GM19452 (cell line): Measurements from ENCODE around the gene CASKIN2.

ENCODE experiments used
- ATAC-seq: cut with Tn5 transposase; IDR thresholded peaks from one replicate; pipeline ENCODE4 v1.9.1; 2021; ENCODE audit not compliant: unreplicated experiment

CASKIN2 gene

DNA sequence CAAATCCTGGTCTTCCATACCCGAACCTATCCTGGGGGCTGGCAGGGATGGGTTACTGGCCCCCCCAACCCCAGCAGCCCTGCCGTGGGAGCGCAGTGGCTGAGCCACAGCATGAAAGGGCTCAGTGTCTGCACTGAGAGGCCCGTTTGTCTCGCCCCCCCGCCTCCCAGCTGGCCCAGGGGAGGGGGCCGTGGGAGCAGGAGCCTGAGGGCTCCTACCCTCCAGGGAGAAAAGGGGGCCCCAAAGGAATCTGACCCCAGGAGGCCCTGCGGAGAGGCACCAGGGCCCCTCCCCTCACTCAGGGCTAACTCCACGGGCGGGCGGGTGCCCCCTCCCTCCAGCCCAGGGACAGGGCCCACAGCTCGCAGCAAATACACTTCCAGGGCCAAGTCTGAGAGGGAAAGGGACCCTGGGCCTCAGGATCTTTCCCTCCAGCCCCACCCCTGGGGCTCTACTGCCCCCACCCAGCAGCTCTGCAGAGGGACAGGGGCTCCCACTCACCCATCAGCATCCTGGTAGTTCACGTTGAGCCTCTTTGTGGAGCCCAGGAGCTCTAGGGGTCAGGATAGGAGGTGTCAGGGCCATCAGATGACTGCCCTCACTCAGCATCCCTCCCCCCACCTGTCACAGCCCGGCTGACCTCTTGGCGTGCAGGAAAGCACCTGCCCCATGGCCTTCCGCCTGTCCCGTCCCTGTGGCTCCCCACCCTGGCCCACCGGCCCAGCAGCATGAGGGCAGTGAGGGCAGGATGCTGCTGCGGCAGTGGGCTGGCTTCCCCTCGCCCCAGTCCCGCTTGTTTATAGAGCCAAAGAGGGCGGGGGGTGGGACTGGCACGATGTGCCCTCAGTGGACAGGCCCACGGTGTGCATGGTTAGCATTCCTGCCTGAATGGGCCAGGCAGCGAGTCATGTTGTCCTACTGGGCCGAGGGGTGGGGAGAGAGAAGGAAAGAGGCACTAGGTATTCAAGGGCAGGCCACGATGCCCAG, 7.3 kb downstream of the CASKIN2 start:
- no peak for ATAC-seq

- ATAC-seq = no peak
Measured at GRCh38 chr17:75506888-75507287, 8.4 kb downstream of the CASKIN2 start.

DNA sequence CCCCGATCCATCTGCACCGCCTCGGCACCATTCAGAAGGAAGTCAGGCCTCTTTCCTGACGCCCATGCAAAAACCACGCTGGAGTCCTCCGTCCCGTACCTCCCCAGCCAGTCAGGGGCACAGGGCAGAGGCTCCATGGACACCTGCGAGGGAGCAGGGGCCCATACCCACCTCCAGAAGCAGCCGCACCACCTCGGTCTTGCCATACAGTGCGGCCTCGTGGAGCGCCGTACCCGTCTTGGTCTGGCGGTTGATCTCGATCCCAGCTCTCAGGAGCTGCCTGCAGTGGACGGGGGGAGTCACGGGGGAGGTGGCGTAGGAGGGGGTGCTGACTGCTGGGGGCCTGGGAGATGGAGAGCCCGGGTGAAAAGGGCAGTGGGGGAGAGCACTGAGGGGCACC, 9.2 kb downstream of the CASKIN2 start:
- no peak for ATAC-seq

- ATAC-seq = no peak
Measured at GRCh38 chr17:75505640-75506039, 9.7 kb downstream of the CASKIN2 start.

- ATAC-seq = no peak
Measured at GRCh38 chr17:75505152-75505409, 10.3 kb downstream of the CASKIN2 start.

- no peak for ATAC-seq
Measured at GRCh38 chr17:75504347-75505151, 10.8 kb downstream of the CASKIN2 start.

- ATAC-seq = no peak
Measured at GRCh38 chr17:75503976-75504346, 11.4 kb downstream of the CASKIN2 start.

- ATAC-seq = no peak
Measured at GRCh38 chr17:75503337-75503950, 11.9 kb downstream of the CASKIN2 start.

DNA sequence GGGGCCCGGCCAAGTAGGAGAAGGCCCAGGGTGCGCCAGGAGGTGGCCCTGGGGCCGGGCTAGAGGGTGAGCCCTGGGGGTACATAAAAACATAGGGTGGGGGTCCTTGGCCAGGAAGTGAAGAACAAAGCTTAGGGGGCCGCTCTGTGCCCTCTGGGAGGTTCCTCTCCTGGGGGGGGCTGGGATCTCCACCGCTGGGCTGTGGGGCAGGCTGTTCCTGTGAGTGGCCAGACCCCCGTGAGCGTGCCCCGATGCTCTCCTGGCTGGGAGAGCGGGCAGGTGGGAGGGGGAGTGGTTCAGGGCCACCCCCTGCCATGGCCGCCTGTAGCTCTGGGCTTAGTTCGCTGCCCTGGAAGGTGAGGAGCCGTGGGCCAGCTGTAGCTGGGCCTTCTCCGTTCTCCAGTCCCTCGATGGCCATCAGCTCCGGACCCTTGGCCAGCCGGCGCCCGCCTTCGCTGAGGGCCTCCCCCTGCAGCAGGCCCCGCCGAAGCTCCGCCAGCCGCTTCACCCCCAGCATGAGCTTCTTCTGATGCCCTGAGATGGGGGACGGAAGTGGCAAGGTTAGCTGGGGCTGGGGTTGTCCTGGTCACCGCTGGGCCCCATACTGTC, 12.5 kb downstream of the CASKIN2 start:
- ATAC-seq = no peak

DNA sequence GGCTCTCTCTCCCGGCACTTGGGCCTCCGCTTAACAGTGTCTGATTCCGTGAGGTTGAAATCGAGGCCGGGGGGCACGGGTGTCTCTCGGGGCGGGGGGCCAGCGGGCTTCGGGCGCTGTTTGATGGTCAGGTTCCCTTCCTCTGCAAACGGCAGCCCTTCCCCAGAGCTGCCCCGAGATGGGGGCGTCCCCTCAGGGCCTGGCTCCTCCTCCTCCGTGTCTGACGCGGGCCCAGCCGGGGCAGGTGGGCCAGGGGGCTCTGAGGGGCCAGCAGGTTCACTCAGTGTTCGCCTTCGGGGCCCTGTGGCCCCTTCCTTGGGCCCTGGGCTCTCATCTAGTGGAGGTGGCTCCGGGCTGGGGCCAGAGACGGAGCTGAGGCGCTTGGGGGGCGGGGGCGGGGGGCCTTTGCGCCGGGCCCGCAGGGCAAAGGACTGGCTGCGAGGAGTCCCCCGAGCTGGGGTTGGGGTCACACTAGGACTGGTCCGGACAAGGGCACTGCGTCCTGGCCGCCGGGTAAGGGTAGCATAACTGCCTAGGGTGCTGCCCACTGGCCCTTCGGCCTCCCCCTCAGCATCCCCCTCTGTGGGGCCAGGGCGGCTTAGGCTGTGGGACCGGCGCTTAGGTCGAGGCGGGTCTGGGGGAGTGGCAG, 13.1 kb downstream of the CASKIN2 start:
- ATAC-seq = no peak

- no peak for ATAC-seq
Measured at GRCh38 chr17:75501378-75502071, 13.8 kb downstream of the CASKIN2 start.

DNA sequence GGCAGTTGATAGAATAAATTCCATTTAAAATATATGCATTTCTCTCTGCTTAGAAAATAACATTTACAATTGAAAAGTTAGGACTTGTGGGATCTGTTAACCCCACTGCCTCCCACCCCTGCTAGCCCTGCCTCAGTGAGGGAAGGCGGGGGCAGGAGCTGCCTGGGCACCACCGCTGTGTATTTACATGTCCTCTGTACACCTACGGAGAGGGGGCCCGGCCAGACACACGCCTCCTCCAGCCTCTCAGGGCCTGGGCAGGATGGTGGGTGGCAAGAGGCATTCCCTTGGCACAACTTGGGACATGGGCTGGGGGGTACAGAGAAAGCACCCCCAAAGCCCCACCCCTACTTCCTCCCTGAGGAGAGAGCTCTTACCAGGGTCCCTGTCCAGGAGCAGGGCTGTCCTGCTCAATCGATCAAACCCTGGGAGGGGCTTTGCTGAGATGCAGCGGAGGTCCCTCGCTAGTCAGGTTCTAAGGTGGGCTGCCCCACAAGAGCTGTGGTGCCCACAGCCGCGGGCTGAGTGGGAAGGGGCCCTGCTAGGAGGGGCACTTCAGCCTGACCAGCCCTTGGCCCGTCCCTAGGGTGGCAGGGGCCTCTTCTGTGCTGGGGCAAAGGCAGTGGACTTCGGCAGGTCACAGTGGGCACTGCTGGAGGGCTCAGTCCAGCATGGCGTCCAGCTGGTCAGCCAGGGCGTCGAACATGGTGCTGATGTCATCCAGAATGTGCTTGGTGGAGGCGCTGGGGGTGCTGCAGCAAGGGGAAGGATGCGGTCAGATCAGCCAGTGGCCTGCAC, 14.7 kb downstream of the CASKIN2 start:
- ATAC-seq = no peak

DNA sequence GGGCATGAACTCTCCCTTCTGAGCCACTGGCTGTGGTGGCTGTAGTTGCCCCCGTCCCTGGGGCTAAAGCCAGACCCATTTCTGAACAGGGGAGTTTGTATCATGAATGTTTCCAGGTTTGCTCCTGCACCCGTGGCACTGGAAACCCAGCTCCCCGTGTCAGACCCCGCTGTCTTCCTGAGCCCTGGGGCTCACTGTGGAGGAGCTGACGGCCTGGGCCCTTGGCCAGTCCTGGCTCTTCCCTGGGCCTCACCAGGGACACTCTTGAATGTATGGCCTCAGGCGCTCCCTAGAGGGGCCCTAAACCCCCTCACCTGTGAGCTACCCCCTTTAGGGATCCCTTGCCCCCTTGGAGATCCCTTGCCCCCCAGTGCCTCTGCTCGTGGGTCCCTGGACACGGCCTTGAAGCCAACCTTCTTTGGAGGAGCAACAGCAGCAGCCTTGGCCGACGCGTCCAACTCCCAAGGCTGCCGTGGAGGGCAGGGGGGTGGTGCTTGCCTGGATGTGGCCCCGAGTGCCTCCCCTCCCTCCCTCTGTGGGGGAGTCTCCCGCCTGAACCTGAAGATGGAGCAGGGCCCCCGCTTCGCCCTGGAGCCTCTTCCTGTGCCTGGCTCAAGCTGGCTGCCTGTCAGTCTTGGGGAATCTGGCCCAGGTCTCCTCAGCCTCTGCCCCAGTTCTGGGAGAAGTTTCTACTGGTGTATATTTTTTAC, 15.9 kb downstream of the CASKIN2 start:
- no peak for ATAC-seq

- no peak for ATAC-seq
Measured at GRCh38 chr17:75498726-75499213, 16.6 kb downstream of the CASKIN2 start.

GRCh38 chr17:75498039-75498725, 17.2 kb downstream of the CASKIN2 start:
- ATAC-seq = no peak

- no peak for ATAC-seq
Measured at GRCh38 chr17:75496005-75496404, 19.3 kb downstream of the CASKIN2 start.

- ATAC-seq = no peak
Measured at GRCh38 chr17:75494326-75494877, 20.9 kb downstream of the CASKIN2 start.
